ENCODE data around the gene PSMG3. TPM values are rescaled to one million over a fixed set of nuclear protein-coding genes. Genes with fewer than 3 reads are reported as not detected.

PSMG3 gene
- total RNA-seq, 2 experiments from 2014 or later: 13.3 to 13.8 TPM

DNA sequence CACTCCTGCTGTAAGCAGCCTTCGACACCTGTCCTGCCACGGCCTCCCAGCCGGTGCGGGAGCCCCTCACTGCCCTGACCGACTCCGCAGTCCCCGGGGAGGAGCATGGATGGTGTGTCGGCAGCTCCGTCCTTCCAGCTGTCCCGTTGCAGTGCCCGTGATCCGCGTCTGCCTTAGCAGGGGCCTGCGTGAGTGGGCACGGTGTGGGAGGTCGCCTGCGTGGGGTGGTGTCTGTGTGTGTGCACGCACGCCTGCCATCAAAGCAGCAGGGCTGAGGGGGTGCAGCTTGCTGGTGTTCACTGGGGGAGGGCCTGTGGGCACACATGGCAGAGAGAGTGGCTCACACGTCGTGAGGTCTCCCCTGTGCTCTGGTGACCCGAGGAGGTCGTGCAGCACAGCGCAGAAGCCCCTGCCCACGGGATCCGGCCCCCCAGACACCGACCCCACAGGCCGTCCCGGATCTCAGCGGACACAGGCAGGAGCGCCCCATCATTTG lies 29.0 kb downstream of the PSMG3 start:
- no peak for DNase-seq
- Mint-ChIP-seq H3K36me3 (ENCODE audit: low read depth) (peaks cover 36% of the 10 kb centered on the region), H3K4me3 (no peak overlapping the region), H3K9me3 (no peaks in the 10 kb centered on the region), H3K27ac (no peak overlapping the region), H3K4me1 (ENCODE audit: low read depth) (peaks cover 4% of the 10 kb centered on the region), H3K27me3 (no peaks in the 10 kb centered on the region)
- H3K4me3 ChIP-seq (ENCODE audit: low read length): no peak overlapping the region
- no peaks in the 10 kb centered on the region for H3K9me3 ChIP-seq (ENCODE audit: control insufficient read depth in 1 of 2, insufficient read depth in 1 of 2, low read length in 2 of 2)
- CTCF ChIA-PET: no interaction called here
- POLR2A ChIA-PET: no interaction called here
- H3K4me1 ChIP-seq (ENCODE audit: insufficient read depth, low read length): peaks cover 2% of the 10 kb centered on the region
- no peaks in the 10 kb centered on the region for H3K27me3 ChIP-seq (ENCODE audit: control insufficient read depth in 1 of 2, insufficient read depth in 2 of 2, low read length in 2 of 2)
- no peak overlapping the region for H3K27ac ChIP-seq (ENCODE audit: low read depth in 1 of 2, low read length in 2 of 2)
- ATAC-seq (ENCODE audit: poor library complexity): no peak
- intact Hi-C loops (cut with DNase I, micrococcal nuclease): no loop called here
- peaks cover 57% of the 10 kb centered on the region for H3K36me3 ChIP-seq (ENCODE audit: insufficient read depth, low read length)
- TF ChIP-seq, protein P1, sequence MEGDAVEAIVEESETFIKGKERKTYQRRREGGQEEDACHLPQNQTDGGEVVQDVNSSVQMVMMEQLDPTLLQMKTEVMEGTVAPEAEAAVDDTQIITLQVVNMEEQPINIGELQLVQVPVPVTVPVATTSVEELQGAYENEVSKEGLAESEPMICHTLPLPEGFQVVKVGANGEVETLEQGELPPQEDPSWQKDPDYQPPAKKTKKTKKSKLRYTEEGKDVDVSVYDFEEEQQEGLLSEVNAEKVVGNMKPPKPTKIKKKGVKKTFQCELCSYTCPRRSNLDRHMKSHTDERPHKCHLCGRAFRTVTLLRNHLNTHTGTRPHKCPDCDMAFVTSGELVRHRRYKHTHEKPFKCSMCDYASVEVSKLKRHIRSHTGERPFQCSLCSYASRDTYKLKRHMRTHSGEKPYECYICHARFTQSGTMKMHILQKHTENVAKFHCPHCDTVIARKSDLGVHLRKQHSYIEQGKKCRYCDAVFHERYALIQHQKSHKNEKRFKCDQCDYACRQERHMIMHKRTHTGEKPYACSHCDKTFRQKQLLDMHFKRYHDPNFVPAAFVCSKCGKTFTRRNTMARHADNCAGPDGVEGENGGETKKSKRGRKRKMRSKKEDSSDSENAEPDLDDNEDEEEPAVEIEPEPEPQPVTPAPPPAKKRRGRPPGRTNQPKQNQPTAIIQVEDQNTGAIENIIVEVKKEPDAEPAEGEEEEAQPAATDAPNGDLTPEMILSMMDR (IDR thresholded peaks at IDR 0.05): no peak

DNA sequence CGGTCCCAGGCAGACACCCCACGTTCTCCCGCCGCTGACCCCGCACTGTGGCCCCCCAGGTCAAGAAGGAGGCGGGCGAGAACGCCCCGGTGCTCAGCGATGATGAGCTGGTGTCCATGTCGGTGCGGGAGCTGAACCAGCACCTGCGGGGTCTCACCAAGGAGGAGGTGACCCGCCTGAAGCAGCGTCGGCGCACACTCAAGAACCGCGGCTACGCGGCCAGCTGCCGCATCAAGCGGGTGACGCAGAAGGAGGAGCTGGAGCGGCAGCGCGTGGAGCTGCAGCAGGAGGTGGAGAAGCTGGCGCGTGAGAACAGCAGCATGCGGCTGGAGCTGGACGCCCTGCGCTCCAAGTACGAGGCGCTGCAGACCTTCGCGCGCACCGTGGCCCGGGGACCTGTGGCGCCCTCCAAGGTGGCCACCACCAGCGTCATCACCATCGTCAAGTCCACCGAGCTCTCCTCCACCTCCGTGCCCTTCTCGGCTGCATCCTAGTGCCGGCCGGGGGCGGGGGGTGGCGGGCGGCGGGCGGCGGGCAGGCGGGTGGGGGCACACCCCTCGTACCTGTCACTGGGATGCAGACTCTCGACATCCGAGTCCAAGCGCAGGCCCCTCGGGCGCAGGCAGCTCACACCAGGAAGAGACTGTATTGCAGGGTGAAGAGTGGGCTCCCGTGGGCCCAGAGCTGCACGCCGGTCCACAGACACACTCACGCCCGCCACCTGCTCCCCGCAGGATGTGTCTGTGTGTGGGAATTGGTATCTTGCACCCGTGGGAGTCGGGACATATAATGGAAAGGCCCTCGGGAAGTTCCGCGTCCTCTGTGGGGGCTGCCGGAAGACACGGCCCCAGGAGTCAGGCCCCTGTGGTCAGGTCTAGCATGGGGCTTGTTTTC lies 29.7 kb downstream of the PSMG3 start:
- DNase-seq (no peak), ATAC-seq (ENCODE audit: poor library complexity) (no peak)
- intact Hi-C loops (cut with DNase I, micrococcal nuclease): no loop called here
- no peak overlapping the region for H3K27ac ChIP-seq (ENCODE audit: low read depth in 1 of 2, low read length in 2 of 2)
- Mint-ChIP-seq H3K9me3 (no peaks in the 10 kb centered on the region), H3K36me3 (ENCODE audit: low read depth) (peaks cover 39% of the 10 kb centered on the region), H3K4me3 (no peak overlapping the region), H3K27ac (no peak overlapping the region), H3K4me1 (ENCODE audit: low read depth) (peaks cover 4% of the 10 kb centered on the region), H3K27me3 (no peaks in the 10 kb centered on the region)
- H3K9me3 ChIP-seq (ENCODE audit: control insufficient read depth in 1 of 2, insufficient read depth in 1 of 2, low read length in 2 of 2): no peaks in the 10 kb centered on the region
- H3K4me3 ChIP-seq (ENCODE audit: low read length): no peak overlapping the region
- ChIA-PET POLR2A (no interaction called here), CTCF (no interaction called here)
- H3K27me3 ChIP-seq (ENCODE audit: control insufficient read depth in 1 of 2, insufficient read depth in 2 of 2, low read length in 2 of 2): no peaks in the 10 kb centered on the region
- TF ChIP-seq, protein P1 (IDR thresholded peaks at IDR 0.05): no peak
- H3K4me1 ChIP-seq (ENCODE audit: insufficient read depth, low read length): peaks cover 7% of the 10 kb centered on the region
- H3K36me3 ChIP-seq (ENCODE audit: insufficient read depth, low read length): peaks cover 63% of the 10 kb centered on the region

DNA sequence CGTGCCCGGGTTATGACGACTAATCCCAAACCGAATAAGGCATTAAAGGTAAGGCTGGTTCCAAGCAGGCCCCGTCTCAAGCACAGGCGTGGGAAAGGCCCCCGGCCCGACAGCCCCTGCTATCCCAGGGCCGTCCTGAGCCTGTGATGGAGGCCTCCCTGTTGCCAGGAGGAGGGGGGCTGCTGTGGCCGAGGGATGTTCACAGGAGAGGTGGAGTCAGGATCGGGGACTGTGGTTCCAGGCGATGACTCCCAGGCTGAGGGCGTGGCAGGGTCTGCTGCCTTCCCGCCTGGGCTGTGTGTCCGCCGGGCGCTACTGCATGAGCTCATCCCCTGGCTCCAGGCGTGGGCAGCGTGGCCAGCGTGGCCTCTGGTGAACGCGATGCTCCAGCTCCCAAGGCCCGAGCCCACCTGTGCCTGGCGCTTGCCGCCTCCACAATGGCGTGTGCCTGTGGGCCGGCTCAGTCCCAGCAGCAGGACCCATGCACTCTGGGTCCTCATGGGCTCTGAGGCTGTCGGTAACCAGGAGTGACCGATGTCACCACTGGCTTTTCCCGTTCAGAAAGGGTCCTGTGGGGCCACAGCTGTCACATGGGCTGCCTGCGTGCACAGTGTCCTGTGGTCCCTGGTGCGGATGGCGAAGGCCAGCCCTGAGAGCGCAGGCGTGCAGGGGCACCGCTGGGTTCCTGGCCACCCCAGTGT lies 30.5 kb downstream of the PSMG3 start:
- ATAC-seq (ENCODE audit: poor library complexity): no peak
- Mint-ChIP-seq H3K4me3 (no peak overlapping the region), H3K27ac (no peak overlapping the region), H3K9me3 (no peaks in the 10 kb centered on the region), H3K4me1 (ENCODE audit: low read depth) (peaks cover 4% of the 10 kb centered on the region), H3K36me3 (ENCODE audit: low read depth) (peaks cover 39% of the 10 kb centered on the region), H3K27me3 (no peaks in the 10 kb centered on the region)
- H3K9me3 ChIP-seq (ENCODE audit: control insufficient read depth in 1 of 2, insufficient read depth in 1 of 2, low read length in 2 of 2): no peaks in the 10 kb centered on the region
- intact Hi-C loops (cut with DNase I, micrococcal nuclease): no loop called here
- no peak for DNase-seq
- no peak overlapping the region for H3K4me3 ChIP-seq (ENCODE audit: low read length)
- TF ChIP-seq, protein P1 (IDR thresholded peaks at IDR 0.05): no peak
- peaks cover 9% of the 10 kb centered on the region for H3K4me1 ChIP-seq (ENCODE audit: insufficient read depth, low read length)
- no peaks in the 10 kb centered on the region for H3K27me3 ChIP-seq (ENCODE audit: control insufficient read depth in 1 of 2, insufficient read depth in 2 of 2, low read length in 2 of 2)
- no peak overlapping the region for H3K27ac ChIP-seq (ENCODE audit: low read depth in 1 of 2, low read length in 2 of 2)
- H3K36me3 ChIP-seq (ENCODE audit: insufficient read depth, low read length): peaks cover 65% of the 10 kb centered on the region
- CTCF ChIA-PET: interaction anchor here (0.6 kb wide), 1 partner anchor 27 kb away, joined by 3 read pairs; no protein-coding TSS in a partner anchor
- POLR2A ChIA-PET: no interaction called here
